GM12873 (cell line): Measurements from ENCODE around the gene SP9.

ENCODE experiments used
- TF ChIP-seq, protein P1 (sequence below): IDR thresholded peaks from 2 replicates; pipeline ENCODE4 v1.5.1; 2012; ENCODE audit warnings: low read depth, mild to moderate bottlenecking, moderate library complexity, low read length, control low read depth; ENCODE audit not compliant: insufficient read depth; ENCODE audit errors: missing control alignments

SP9 gene

DNA sequence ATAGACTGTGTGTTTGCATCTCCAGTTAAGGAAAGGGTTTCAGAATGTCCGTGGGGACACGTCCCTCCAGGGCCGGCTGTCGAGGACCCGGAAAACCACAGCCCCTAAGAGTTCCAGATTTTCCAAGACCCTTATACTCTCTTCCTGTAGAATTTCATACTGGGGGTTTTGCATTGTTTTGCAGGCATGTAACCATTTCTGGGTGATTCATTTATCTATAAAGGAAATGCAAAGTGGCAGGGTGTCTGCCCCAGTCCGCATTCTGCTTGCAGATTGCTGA is 8.5 kb downstream of the SP9 start:
- TF ChIP-seq, protein P1, sequence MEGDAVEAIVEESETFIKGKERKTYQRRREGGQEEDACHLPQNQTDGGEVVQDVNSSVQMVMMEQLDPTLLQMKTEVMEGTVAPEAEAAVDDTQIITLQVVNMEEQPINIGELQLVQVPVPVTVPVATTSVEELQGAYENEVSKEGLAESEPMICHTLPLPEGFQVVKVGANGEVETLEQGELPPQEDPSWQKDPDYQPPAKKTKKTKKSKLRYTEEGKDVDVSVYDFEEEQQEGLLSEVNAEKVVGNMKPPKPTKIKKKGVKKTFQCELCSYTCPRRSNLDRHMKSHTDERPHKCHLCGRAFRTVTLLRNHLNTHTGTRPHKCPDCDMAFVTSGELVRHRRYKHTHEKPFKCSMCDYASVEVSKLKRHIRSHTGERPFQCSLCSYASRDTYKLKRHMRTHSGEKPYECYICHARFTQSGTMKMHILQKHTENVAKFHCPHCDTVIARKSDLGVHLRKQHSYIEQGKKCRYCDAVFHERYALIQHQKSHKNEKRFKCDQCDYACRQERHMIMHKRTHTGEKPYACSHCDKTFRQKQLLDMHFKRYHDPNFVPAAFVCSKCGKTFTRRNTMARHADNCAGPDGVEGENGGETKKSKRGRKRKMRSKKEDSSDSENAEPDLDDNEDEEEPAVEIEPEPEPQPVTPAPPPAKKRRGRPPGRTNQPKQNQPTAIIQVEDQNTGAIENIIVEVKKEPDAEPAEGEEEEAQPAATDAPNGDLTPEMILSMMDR, result no peak

DNA sequence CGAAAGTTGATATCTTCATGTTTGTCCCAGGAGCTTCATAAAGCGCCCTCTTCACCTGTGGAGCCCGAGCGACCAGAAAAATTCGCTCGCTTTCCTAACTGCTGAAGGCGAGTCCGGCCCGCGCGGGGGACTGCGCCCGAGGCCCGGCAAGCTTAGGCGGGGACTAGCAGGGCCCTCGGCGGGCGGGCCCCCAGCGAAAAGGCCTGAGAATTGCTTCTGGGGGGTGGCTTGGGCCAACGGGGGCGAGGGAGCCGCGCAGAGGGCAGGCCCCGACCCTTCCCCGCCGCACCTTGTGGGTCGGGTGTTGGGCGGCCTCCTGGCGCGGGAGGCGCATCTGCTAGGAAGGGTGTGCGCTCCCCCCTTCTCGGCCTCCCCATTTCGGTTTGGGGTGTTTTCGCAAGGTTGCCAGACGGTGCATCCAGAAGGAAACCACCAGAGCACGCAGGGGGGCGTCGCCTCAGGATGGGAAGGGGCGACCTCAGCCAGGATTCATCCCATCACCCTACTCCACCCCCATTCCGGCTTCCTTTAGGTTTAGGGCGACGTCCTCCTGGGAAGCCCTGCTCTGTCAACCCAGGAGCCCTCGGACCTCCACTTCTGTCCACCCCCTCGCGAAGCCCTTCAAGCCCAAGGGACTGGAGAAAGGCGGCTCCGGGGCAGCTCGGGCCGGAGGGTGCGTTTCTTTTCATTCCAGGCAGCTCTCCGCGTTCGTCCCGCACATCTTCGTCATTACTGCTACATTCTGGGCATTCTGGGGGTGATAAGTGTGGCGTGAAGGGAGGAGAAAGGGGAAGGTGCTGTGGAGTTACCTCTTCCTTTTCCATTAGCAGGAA is 9.1 kb downstream of the SP9 start:
- TF ChIP-seq, protein P1, result no peak

DNA sequence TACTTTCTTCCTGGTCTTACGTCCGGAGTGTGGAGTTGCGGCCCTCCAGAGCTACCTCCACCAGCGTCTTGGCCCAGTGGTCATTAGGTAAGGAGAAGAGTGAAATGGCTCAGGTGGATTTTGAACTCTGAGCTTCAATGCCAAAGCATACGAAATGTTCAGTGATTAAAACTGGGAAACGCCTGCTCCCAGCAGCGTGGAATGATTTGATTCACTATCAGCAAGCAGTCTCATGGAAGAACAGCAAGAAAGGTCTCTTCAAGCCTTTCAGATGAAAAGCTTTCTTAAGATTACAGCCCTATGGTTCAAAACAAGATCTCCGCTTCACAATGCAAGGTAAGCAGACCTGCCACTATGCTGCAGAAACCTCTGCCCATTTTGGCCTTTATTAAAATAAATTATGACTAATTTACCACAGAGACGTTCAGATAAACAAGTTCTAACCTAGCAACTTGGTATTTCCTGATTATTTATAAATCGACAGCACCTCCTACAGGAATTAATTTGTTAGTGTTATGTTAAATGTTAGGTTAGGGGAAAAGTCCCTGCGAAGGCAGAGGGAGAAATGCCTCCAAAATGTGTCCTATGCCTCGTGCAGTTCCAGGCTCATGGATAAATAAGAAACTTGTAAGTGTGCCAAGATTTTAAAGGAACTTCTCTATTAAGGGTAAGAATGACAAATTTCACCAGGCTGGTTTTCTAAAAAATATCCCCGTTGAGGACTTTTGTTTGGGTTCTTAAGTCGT is 10.1 kb downstream of the SP9 start:
- TF ChIP-seq, protein P1, result peak; percentile 24

DNA sequence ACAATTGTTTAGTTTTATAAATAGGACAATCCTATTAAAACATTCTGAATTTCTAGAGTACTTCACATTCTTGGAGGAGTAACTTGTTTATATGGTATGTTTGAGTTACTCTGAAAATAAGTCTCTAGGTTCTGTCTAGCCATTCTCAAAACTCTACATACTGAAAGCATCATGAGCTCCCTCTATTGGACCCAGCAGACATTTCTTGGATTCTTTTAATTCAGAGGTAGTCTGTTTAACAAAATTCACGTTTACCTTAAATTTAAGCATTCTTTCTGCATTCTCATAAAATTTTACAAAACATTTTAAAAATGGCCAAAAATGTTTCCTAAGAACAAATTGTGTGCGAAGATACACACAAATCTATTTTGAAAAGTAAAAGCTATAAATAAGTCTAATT is 15.3 kb downstream of the SP9 start:
- TF ChIP-seq, protein P1, result peak; percentile 28

DNA sequence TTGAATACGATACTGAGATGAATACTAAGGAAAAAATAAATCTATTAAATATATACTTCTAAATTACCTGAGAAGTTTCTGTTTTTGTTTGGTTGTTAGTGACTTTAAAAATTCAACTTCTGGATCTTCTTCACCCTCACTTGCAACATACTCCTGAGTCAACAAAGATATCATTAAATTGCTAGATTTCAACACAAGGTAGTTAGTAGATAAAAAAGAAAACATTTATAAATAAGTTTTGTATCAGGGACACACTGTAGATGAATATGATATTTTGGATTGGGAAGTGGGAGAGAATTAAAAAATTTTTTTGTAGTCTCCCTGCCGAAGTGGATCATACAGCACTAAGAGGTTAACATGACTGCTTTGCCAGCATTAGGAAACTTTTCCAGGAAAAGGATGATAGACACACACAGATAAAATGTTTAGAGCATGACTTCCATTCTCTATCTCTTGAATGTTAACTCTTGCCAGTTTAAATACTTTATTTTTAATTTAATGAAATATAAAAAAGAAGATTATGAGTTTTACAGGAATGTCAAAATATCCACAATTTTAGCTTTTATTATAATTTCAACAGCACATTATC is 15.9 kb downstream of the SP9 start:
- TF ChIP-seq, protein P1, result no peak

DNA sequence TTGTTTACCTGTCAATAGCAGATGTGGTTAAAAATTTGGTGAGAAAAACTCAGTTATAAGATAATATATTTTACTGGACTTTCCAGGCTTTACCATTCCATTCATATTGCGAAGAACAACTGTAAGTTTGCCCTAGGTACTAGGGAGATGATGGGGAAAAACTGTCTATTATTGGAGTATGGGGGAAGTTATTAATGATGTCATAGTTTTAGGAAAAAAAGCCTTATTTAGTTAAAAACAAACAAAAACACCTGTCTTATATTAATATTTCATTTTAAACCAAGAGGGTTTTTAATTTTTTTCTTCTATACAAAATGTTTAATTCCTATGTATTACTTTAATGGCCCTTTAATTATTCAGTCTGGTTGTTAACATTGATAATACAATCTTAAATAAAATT is 18.2 kb downstream of the SP9 start:
- TF ChIP-seq, protein P1, result no peak

DNA sequence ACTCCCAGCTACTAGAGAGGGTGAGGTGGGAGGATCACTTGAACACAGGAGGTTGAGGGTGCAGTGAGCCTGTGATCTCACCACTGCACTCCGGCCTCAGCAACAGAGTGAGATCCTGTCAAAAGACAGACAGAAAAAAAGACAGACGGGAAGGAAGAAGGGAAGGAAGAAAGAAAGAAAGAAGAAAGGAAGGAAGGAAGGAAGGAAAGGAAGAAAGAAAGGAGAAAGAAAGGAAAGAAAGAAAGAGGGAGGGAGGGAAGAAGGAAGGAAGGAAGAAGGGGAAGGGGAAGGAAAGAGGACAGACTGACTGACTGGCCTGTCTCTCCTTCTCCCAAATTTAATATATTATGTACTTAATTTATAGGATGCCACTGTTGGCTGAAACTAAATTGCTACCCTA is 21.6 kb downstream of the SP9 start:
- TF ChIP-seq, protein P1, result no peak
